Measurements from ENCODE around the gene NAALADL2.

Gene NAALADL2

GRCh38 chr3:175337631-175338030, 478.5 kb downstream of the NAALADL2 start:
- no peak for ATAC-seq (ENCODE audit: insufficient read depth, low read depth)
- Histone ChIP-seq H3K4me3 (ENCODE audit: low read depth in 1 of 2, low read length in 2 of 2) (no peak overlapping the region), H3K4me1 (ENCODE audit: insufficient read depth, low read length) (no peaks in the 10 kb centered on the region), H3K36me3 (ENCODE audit: insufficient read depth, low read length) (no peaks in the 10 kb centered on the region), H4K20me1 (ENCODE audit: insufficient read depth, low read length) (no peaks in the 10 kb centered on the region), H3K4me2 (ENCODE audit: insufficient read depth, low read length) (no peak overlapping the region), H3K27ac (ENCODE audit: low read length) (no peak overlapping the region), H3K9ac (ENCODE audit: low read depth, low read length) (no peak overlapping the region), H3K79me2 (ENCODE audit: insufficient read depth, low read length) (no peaks in the 10 kb centered on the region), H3K9me3 (ENCODE audit: insufficient read depth, low read length, severe bottlenecking) (no peaks in the 10 kb centered on the region), H2AFZ (ENCODE audit: low read depth, low read length) (no peak overlapping the region), H3K27me3 (ENCODE audit: insufficient read depth, low read length, poor library complexity) (no peaks in the 10 kb centered on the region)
- DNase-seq, result no peak
- TF ChIP-seq, protein P1, sequence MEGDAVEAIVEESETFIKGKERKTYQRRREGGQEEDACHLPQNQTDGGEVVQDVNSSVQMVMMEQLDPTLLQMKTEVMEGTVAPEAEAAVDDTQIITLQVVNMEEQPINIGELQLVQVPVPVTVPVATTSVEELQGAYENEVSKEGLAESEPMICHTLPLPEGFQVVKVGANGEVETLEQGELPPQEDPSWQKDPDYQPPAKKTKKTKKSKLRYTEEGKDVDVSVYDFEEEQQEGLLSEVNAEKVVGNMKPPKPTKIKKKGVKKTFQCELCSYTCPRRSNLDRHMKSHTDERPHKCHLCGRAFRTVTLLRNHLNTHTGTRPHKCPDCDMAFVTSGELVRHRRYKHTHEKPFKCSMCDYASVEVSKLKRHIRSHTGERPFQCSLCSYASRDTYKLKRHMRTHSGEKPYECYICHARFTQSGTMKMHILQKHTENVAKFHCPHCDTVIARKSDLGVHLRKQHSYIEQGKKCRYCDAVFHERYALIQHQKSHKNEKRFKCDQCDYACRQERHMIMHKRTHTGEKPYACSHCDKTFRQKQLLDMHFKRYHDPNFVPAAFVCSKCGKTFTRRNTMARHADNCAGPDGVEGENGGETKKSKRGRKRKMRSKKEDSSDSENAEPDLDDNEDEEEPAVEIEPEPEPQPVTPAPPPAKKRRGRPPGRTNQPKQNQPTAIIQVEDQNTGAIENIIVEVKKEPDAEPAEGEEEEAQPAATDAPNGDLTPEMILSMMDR (IDR thresholded peaks at IDR 0.05; ENCODE audit: borderline replicate concordance, extremely low read depth, low read length, poor library complexity, severe bottlenecking), result no peak
- no peak for TF ChIP-seq EZH2 (IDR thresholded peaks at IDR 0.05; ENCODE audit: borderline replicate concordance, low read depth, low read length, severe bottlenecking)

GRCh38 chr3:175338775-175339535, 479.8 kb downstream of the NAALADL2 start:
- H3K4me2 ChIP-seq (ENCODE audit: insufficient read depth, low read length), result no peak overlapping the region
- H3K79me2 ChIP-seq (ENCODE audit: insufficient read depth, low read length), result no peaks in the 10 kb centered on the region
- DNase-seq (no peak), ATAC-seq (ENCODE audit: insufficient read depth, low read depth) (no peak)
- H3K9me3 ChIP-seq (ENCODE audit: insufficient read depth, low read length, severe bottlenecking), result no peaks in the 10 kb centered on the region
- H3K4me3 ChIP-seq (ENCODE audit: low read depth in 1 of 2, low read length in 2 of 2), result no peak overlapping the region
- no peaks in the 10 kb centered on the region for H4K20me1 ChIP-seq (ENCODE audit: insufficient read depth, low read length)
- no peaks in the 10 kb centered on the region for H3K27me3 ChIP-seq (ENCODE audit: insufficient read depth, low read length, poor library complexity)
- no peak overlapping the region for H2AFZ ChIP-seq (ENCODE audit: low read depth, low read length)
- no peak overlapping the region for H3K9ac ChIP-seq (ENCODE audit: low read depth, low read length)
- H3K27ac ChIP-seq (ENCODE audit: low read length), result no peak overlapping the region
- no peaks in the 10 kb centered on the region for H3K36me3 ChIP-seq (ENCODE audit: insufficient read depth, low read length)
- H3K4me1 ChIP-seq (ENCODE audit: insufficient read depth, low read length), result no peaks in the 10 kb centered on the region
- no peak for TF ChIP-seq EZH2 (IDR thresholded peaks at IDR 0.05; ENCODE audit: borderline replicate concordance, low read depth, low read length, severe bottlenecking)
- TF ChIP-seq, protein P1 (IDR thresholded peaks at IDR 0.05; ENCODE audit: borderline replicate concordance, extremely low read depth, low read length, poor library complexity, severe bottlenecking), result no peak

- H2AFZ ChIP-seq (ENCODE audit: low read depth, low read length), result no peak overlapping the region
- H3K4me3 ChIP-seq (ENCODE audit: low read depth in 1 of 2, low read length in 2 of 2), result no peak overlapping the region
- H3K9ac ChIP-seq (ENCODE audit: low read depth, low read length), result no peak overlapping the region
- no peaks in the 10 kb centered on the region for H3K4me1 ChIP-seq (ENCODE audit: insufficient read depth, low read length)
- H4K20me1 ChIP-seq (ENCODE audit: insufficient read depth, low read length), result no peaks in the 10 kb centered on the region
- no peak for DNase-seq
- H3K27me3 ChIP-seq (ENCODE audit: insufficient read depth, low read length, poor library complexity), result no peaks in the 10 kb centered on the region
- H3K79me2 ChIP-seq (ENCODE audit: insufficient read depth, low read length), result no peaks in the 10 kb centered on the region
- no peak for ATAC-seq (ENCODE audit: insufficient read depth, low read depth)
- H3K9me3 ChIP-seq (ENCODE audit: insufficient read depth, low read length, severe bottlenecking), result no peaks in the 10 kb centered on the region
- TF ChIP-seq, protein P1 (IDR thresholded peaks at IDR 0.05; ENCODE audit: borderline replicate concordance, extremely low read depth, low read length, poor library complexity, severe bottlenecking), result no peak
- no peak for TF ChIP-seq EZH2 (IDR thresholded peaks at IDR 0.05; ENCODE audit: borderline replicate concordance, low read depth, low read length, severe bottlenecking)
- H3K27ac ChIP-seq (ENCODE audit: low read length), result no peak overlapping the region
- no peak overlapping the region for H3K4me2 ChIP-seq (ENCODE audit: insufficient read depth, low read length)
- no peaks in the 10 kb centered on the region for H3K36me3 ChIP-seq (ENCODE audit: insufficient read depth, low read length)
Measured at GRCh38 chr3:175340338-175341015, 481.3 kb downstream of the NAALADL2 start.

Data from DND-41 (cell line).